NT2/D1 (cell line): Measurements from ENCODE around the gene PRKAG2.

Experiments
- SUZ12 ChIP-seq: IDR thresholded peaks from 2 replicates; pipeline ENCODE4 v1.6.1; 2011; ENCODE audit not compliant: insufficient read length, insufficient read depth; ENCODE audit errors: extremely low read depth
- ZNF274 ChIP-seq: IDR thresholded peaks from 2 replicates; pipeline ENCODE4 v1.6.1; 2011; ENCODE audit warnings: mild to moderate bottlenecking, low read depth, low read length

DNA sequence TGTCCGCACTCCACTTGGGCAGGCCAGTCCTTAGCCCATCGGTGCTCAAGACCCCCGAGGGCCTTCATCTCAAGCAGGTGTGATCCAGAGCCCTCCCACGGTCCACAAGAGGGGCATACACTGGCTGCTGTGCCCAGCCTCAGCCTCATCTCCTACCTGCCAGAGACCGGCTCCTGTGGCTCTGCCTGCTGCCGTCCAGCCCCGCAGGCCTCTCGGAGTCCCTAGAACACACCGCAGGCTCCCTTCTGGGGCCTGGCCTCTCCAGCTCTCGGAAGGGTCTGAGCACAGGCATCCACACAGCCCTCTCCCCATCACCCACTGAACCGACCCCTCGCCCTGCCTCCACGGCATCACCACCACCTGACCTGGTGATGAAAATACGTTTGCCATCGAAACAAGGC, 147.4 kb downstream of the PRKAG2 start:
- no peak for TF ChIP-seq ZNF274
- no peak for TF ChIP-seq SUZ12
